Gastroesophageal sphincter (tissue), 3 donors: ENCODE results near the gene SAP130.

Source experiments
- POLR2A ChIP-seq, 2 donors: fragments of 450-650 bp; IDR thresholded peaks; one replicate each; pipeline ENCODE4 v1.6.1; 2017; ENCODE audit warnings: antibody characterized with exemption in 2 of 2, mild to moderate bottlenecking in 2 of 2, moderate library complexity in 1 of 2
- TF ChIP-seq, protein P1 (sequence below), 4 experiments: fragments of 200-600 bp in 2 of 4; fragments of 450-650 bp in 2 of 4; sonication (generic) in 1 of 4; IDR thresholded peaks; one replicate each; pipeline ENCODE4 v1.5.1; 2017 to 2019; ENCODE audit warnings: antibody characterized with exemption in 4 of 4, mild to moderate bottlenecking in 2 of 4, moderate library complexity in 2 of 4

- TF ChIP-seq, protein P1, sequence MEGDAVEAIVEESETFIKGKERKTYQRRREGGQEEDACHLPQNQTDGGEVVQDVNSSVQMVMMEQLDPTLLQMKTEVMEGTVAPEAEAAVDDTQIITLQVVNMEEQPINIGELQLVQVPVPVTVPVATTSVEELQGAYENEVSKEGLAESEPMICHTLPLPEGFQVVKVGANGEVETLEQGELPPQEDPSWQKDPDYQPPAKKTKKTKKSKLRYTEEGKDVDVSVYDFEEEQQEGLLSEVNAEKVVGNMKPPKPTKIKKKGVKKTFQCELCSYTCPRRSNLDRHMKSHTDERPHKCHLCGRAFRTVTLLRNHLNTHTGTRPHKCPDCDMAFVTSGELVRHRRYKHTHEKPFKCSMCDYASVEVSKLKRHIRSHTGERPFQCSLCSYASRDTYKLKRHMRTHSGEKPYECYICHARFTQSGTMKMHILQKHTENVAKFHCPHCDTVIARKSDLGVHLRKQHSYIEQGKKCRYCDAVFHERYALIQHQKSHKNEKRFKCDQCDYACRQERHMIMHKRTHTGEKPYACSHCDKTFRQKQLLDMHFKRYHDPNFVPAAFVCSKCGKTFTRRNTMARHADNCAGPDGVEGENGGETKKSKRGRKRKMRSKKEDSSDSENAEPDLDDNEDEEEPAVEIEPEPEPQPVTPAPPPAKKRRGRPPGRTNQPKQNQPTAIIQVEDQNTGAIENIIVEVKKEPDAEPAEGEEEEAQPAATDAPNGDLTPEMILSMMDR (IDR thresholded peaks at IDR 0.05) = no peak
- no peak for TF ChIP-seq POLR2A (IDR thresholded peaks at IDR 0.05)
These were observed 41.9 kb upstream of the SAP130 start for GRCh38 chr2:128069769-128070168.
